Hematopoietic multipotent progenitor cell treated with erythropoietin and hydrocortisone succinate and interleukin-3 and kit ligand, for 17 days (in vitro differentiated cells): Measurements from ENCODE around the gene GAS7.

ENCODE experiments used
- DNase-seq: peaks from one replicate; pipeline ENCODE4 v3.0.0-alpha.2; 2015; ENCODE audit warnings: low spot score

GAS7 gene

GRCh38 chr17:10198509-10199249 is at the start of gene GAS7:
GAS7 (minus strand) TSS chr17:10198606.
- DNase-seq = no peak

- DNase-seq = no peak
Observed at GRCh38 chr17:10247810-10248209, 49.4 kb upstream of the GAS7 start.

GRCh38 chr17:10243883-10244844 is 45.8 kb upstream of the GAS7 start:
- DNase-seq = no peak

- no peak for DNase-seq
Observed at GRCh38 chr17:10241781-10242180, 43.4 kb upstream of the GAS7 start.

- no peak for DNase-seq
Observed at GRCh38 chr17:10238661-10239060, 40.3 kb upstream of the GAS7 start.

- DNase-seq = no peak
Observed at GRCh38 chr17:10234033-10234432, 35.6 kb upstream of the GAS7 start.

- no peak for DNase-seq
Observed at GRCh38 chr17:10233161-10233560, 34.8 kb upstream of the GAS7 start.

- DNase-seq = no peak
Observed at GRCh38 chr17:10229181-10229580, 30.8 kb upstream of the GAS7 start.

GRCh38 chr17:10226930-10227695 is 28.7 kb upstream of the GAS7 start:
- no peak for DNase-seq

- no peak for DNase-seq
Observed at GRCh38 chr17:10224582-10225195, 26.3 kb upstream of the GAS7 start.

GRCh38 chr17:10219193-10219592 is 20.8 kb upstream of the GAS7 start:
- no peak for DNase-seq

GRCh38 chr17:10217916-10218315 is 19.5 kb upstream of the GAS7 start:
- DNase-seq = no peak

GRCh38 chr17:10216213-10216938 is 18.0 kb upstream of the GAS7 start:
- DNase-seq = no peak

- DNase-seq = no peak
Observed at GRCh38 chr17:10215286-10215685, 16.9 kb upstream of the GAS7 start.

- DNase-seq = no peak
Observed at GRCh38 chr17:10211666-10212065, 13.3 kb upstream of the GAS7 start.

- DNase-seq = no peak
Observed at GRCh38 chr17:10210151-10210574, 11.8 kb upstream of the GAS7 start.

- no peak for DNase-seq
Observed at GRCh38 chr17:10208604-10209193, 10.3 kb upstream of the GAS7 start.

- no peak for DNase-seq
Observed at GRCh38 chr17:10207153-10207552, 8.7 kb upstream of the GAS7 start.

GRCh38 chr17:10205549-10206185 is 7.3 kb upstream of the GAS7 start:
- no peak for DNase-seq

GRCh38 chr17:10201680-10202079 is 3.3 kb upstream of the GAS7 start:
- DNase-seq = no peak
